GM12878 (cell line): Measurements from ENCODE around the gene BRWD1. TPM values are rescaled to one million over a fixed set of nuclear protein-coding genes. Genes with fewer than 3 reads are reported as not detected.

ENCODE experiments used
- ATAC-seq: fragments of 200-7000 bp; cut with Tn5 transposase; 3 replicates; pipeline ENCODE4 v1.9.1; 2020; ENCODE audit warnings: mild to moderate bottlenecking, moderate library complexity
- BruUV-seq: library from RNA; stranded (reverse); fragments of 400-500 nt; replicated peaks from 2 replicates; lab custom pipeline; 2021; lab: Mats Ljungman, UMichigan
- CTCF ChIA-PET: fragments of 300-600 bp; sonication (Branson Sonifier 250); formaldehyde crosslinking; extraction: SDS; loops from one replicate; lab custom pipeline; 2021; ENCODE audit warnings: inconsistent platforms; lab: Yijun Ruan, JAX
- POLR2A ChIA-PET: fragments of 350-600 bp; formaldehyde crosslinking; extraction: SDS; loops from one replicate; lab custom pipeline; 2021; ENCODE audit warnings: inconsistent platforms; lab: Charles Lee
- RAD21 ChIA-PET: fragments of 300-600 bp; sonication (Branson Sonifier 250); formaldehyde crosslinking; loops from one replicate; lab custom pipeline; 2023; ENCODE audit warnings: antibody characterized with exemption; ENCODE audit not compliant: unreplicated experiment; lab: Charles Lee
- SMC1A ChIA-PET: fragments of 300-600 bp; sonication (Branson Sonifier 250); formaldehyde crosslinking; loops from one replicate; lab custom pipeline; 2023; ENCODE audit not compliant: unreplicated experiment, uncharacterized antibody; lab: Charles Lee
- DNase-seq: peaks from one replicate; pipeline ENCODE4 v3.0.0-alpha.2; 2011; ENCODE audit warnings: low read depth, low spot score
- FAIRE-seq: peaks from 3 replicates; lab custom pipeline; 2011; peaks lifted over from hg19 to GRCh38; lab: Jason Lieb, UNC
- H2AFZ ChIP-seq: 2 replicates; pipeline ENCODE4 v1.6.0; 2011; ENCODE audit warnings: low read depth, low read length, control low read depth; ENCODE audit not compliant: control insufficient read depth
- H3K27ac ChIP-seq: 2 replicates; pipeline ENCODE4 v1.5.1; 2011; ENCODE audit warnings: control low read depth; ENCODE audit not compliant: control insufficient read depth, insufficient read depth
- H3K27me3 ChIP-seq, 2 experiments: replicated peaks in 1 of 2; 2 replicates each; pipeline versions ENCODE4 v1.6.0 to v1.6.1; 2011; ENCODE audit warnings: low read length in 1 of 2; ENCODE audit not compliant: control insufficient read depth in 2 of 2, insufficient read depth in 2 of 2
- H3K36me3 ChIP-seq, 2 experiments: 2 replicates each; pipeline ENCODE4 v1.5.1; 2011; ENCODE audit warnings: low read length in 1 of 2; ENCODE audit not compliant: control insufficient read depth in 2 of 2, insufficient read depth in 2 of 2
- H3K4me1 ChIP-seq: 2 replicates; pipeline ENCODE4 v1.6.1; 2011; ENCODE audit warnings: mild to moderate bottlenecking, low read length, moderate library complexity, mixed read lengths; ENCODE audit not compliant: control insufficient read depth, insufficient read depth
- H3K4me2 ChIP-seq: 2 replicates; pipeline ENCODE4 v1.6.0; 2011; ENCODE audit warnings: control low read depth; ENCODE audit not compliant: control insufficient read depth, insufficient read depth
- H3K4me3 ChIP-seq: fragments of 200-600 bp; sonication (generic); 2 replicates; pipeline ENCODE4 v1.5.1; 2016
- H3K79me2 ChIP-seq: 2 replicates; pipeline ENCODE4 v1.6.0; 2011; ENCODE audit warnings: low read length; ENCODE audit not compliant: control insufficient read depth, insufficient read depth
- H3K9ac ChIP-seq: 2 replicates; pipeline ENCODE4 v1.8.0; 2011; ENCODE audit warnings: low read length, control low read depth, mixed read lengths; ENCODE audit not compliant: control insufficient read depth, insufficient read depth
- H3K9me3 ChIP-seq: replicated peaks from 3 replicates; pipeline ENCODE4 v1.5.1; 2011; ENCODE audit warnings: mild to moderate bottlenecking, low read length; ENCODE audit not compliant: control insufficient read depth, insufficient read depth
- H4K20me1 ChIP-seq: 2 replicates; pipeline ENCODE4 v1.6.0; 2011; ENCODE audit not compliant: control insufficient read depth, insufficient read depth
- BRCA1 ChIP-seq: IDR thresholded peaks from 2 replicates; pipeline ENCODE4 v1.6.1; 2011; ENCODE audit warnings: low read depth, low read length, improper control_type of control experiment
- GATAD2B ChIP-seq: fragments of 450-650 bp; conservative IDR thresholded peaks from 2 replicates; pipeline ENCODE4 v1.6.1; 2017; ENCODE audit warnings: low read depth, mild to moderate bottlenecking, moderate library complexity
- HDAC2 ChIP-seq: fragments of 200-600 bp; sonication (generic); IDR thresholded peaks from 2 replicates; pipeline ENCODE4 v1.6.1; 2017
- JUND ChIP-seq: IDR thresholded peaks from 2 replicates; pipeline ENCODE4 v1.6.1; 2012; ENCODE audit warnings: low read depth, mild to moderate bottlenecking, low read length, improper control_type of control experiment, moderate library complexity
- MEF2B ChIP-seq: fragments of 450-650 bp; IDR thresholded peaks from 2 replicates; pipeline ENCODE4 v1.6.1; 2018; ENCODE audit warnings: mild to moderate bottlenecking, moderate library complexity; ENCODE audit not compliant: partially characterized antibody, poor library complexity, severe bottlenecking
- RAD51 ChIP-seq: fragments of 450-650 bp; IDR thresholded peaks from 2 replicates; pipeline ENCODE4 v1.6.1; 2016; ENCODE audit warnings: moderate library complexity, mild to moderate bottlenecking, inconsistent platforms
- RFX5 ChIP-seq: IDR thresholded peaks from 2 replicates; pipeline ENCODE4 v1.6.1; 2011; ENCODE audit warnings: low read depth, low read length, improper control_type of control experiment
- SMC3 ChIP-seq: IDR thresholded peaks from 2 replicates; pipeline ENCODE4 v1.6.1; 2011; ENCODE audit warnings: low read length, improper control_type of control experiment, borderline replicate concordance
- WGBS: methylation state at CpG from one replicate; pipeline ENCODE4 v1.1.6; 2016; ENCODE audit warnings: low lambda C conversion rate; ENCODE audit not compliant: insufficient replicate concordance, insufficient coverage; ENCODE audit errors: missing lambda C conversion rate; 5-methylcytosine and 5-hydroxymethylcytosine counted together
- in situ Hi-C: fragments of 300-500 bp; cut with MboI; formaldehyde crosslinking; loops from 9 replicates; pipeline ENCODE4 v1.14.3; 2018; ENCODE audit warnings: mixed read lengths
- intact Hi-C: fragments of 100-400 bp; cut with micrococcal nuclease; formaldehyde crosslinking; loops from one replicate; pipeline ENCODE4 v1.14.2; 2022; ENCODE audit not compliant: unreplicated experiment
- polyA plus RNA-seq, 11 experiments: library from polyadenylated mRNA; depleted of rRNA in 4 of 11; unstranded in 6 of 11; stranded (reverse) in 5 of 11; fragments of >200 nt; fragmentation: Nextera tagmentation in 4 of 11; fragmentation: Illumina TruSeq in 1 of 11; extraction: Ambion mirVana in 4 of 11; extraction: Trizol in 1 of 11; gene quantifications; 1 replicate in 1 of 11; 2 replicates in 10 of 11; pipeline versions ENCODE4 v1.2.1 to v1.2.3, GENCODE V29; 2011 to 2016; ENCODE audit warnings: inconsistent platforms in 2 of 11, missing spikeins in 2 of 11, low read depth in 1 of 11
- total RNA-seq, 4 experiments: library from RNA; depleted of rRNA in 3 of 4; stranded (reverse); fragments of >200 nt in 3 of 4; fragmentation: Illumina TruSeq in 1 of 4; extraction: Trizol in 1 of 4; gene quantifications; 2 replicates each; pipeline versions ENCODE4 v1.2.1 to v1.2.3, GENCODE V29; 2013 to 2021
- TF ChIP-seq, protein P1 (sequence below): IDR thresholded peaks from 2 replicates; pipeline ENCODE4 v1.6.1; 2012; ENCODE audit warnings: low read depth, low read length, improper control_type of control experiment
- TF ChIP-seq, protein P2 (sequence below): IDR thresholded peaks from 2 replicates; pipeline ENCODE4 v1.6.1; 2012; ENCODE audit warnings: low read depth, low read length, improper control_type of control experiment
- TF ChIP-seq, protein P3 (sequence below): IDR thresholded peaks from 2 replicates; pipeline ENCODE4 v1.6.1; 2011; ENCODE audit warnings: borderline replicate concordance, low read depth, mild to moderate bottlenecking, moderate library complexity, mixed read lengths, low read length; ENCODE audit not compliant: insufficient read depth; ENCODE audit errors: extremely low read length

BRWD1 gene
- total and polyA plus RNA-seq, 10 of the 15 experiments (the other 5 are each of a cell fraction or from before 2014, with no cell fraction given), result 3.1 to 19.0 (median 13.5) TPM

DNA sequence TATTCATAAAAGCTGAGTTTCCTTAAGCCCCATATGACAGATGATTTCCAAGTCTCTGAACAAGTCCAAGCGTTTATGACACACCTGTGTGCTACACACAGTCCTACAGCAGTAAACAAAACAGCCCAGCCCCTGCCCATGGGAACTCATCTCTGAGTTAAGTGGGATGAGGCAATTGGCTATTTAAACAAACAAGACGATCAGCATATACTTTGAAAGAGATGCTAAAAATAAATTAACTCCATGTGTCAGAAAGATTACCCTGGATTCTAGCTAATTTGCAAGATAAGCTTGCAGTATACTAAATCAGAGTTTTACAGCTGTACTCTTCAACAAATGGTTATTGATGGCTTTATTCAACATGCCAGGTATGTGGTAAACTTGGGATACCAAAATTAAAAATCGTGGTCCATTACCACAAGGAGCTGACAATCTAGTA is 137.1 kb downstream of the BRWD1 start:
- DNase-seq (no peak), FAIRE-seq (no peak), ATAC-seq (no peak)
- Histone ChIP-seq H3K4me2 (no peak overlapping the region), H4K20me1 (no peaks in the 10 kb centered on the region), H2AFZ (no peak overlapping the region), H3K27me3 (no peaks in the 10 kb centered on the region), H3K9me3 (no peaks in the 10 kb centered on the region), H3K9ac (no peak overlapping the region), H3K4me1 (no peaks in the 10 kb centered on the region), H3K79me2 (peaks cover 6% of the 10 kb centered on the region), H3K4me3 (no peak overlapping the region), H3K36me3 (peaks cover 6 to 19% of the 10 kb centered on the region in 2 experiments; a peak in 3 of 4 replicates), H3K27ac (no peak overlapping the region)
- intact Hi-C loops, result no loop called here
- POLR2A ChIA-PET, result interaction anchor here (0.6 kb wide), 1 partner anchor 215 kb away, joined by 3 read pairs; no protein-coding TSS in a partner anchor
- no TSS peak for BruUV-seq
- TF ChIP-seq RFX5 (no peak), JUND (no peak), HDAC2 (no peak)
- RAD21 ChIA-PET, result no interaction called here
- SMC1A ChIA-PET, result interaction anchor here (0.8 to 1.9 kb wide), 3 partner anchors 8 to 39 kb away, joined by 3 to 5 read pairs (median 5); no protein-coding TSS in a partner anchor
- in situ Hi-C loops, result no loop called here
- CTCF ChIA-PET, result interaction anchor here (1.0 to 2.0 kb wide), 6 partner anchors 9 to 211 kb away, joined by 3 to 9 read pairs (median 3); no protein-coding TSS in a partner anchor
- 45% methylated on average over 3 of the region's 3 CpGs for WGBS

DNA sequence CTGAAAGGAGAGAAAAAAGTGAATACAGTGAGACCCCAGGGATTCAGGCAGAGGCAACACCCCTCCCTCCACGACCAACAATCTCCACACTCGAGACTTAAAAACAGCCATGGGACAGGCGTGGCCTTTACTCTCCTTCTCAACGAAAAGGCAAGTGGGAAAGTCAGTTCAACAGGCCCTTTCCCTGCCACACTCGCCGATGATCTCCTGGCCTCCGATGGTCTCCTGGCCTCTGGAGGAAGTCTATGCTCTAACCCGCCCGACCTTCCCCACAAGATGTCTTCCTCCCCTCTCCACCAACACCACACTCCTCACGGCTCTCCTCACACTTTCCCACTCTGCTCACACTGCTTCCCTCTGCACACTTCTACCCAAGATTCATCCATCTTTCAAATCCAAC is 137.8 kb downstream of the BRWD1 start:
- FAIRE-seq (no peak), ATAC-seq (no peak), DNase-seq (no peak)
- SMC1A ChIA-PET, result no interaction called here
- H3K36me3 ChIP-seq, result peaks cover 6 to 24% of the 10 kb centered on the region in 2 experiments; a peak in 3 of 4 replicates
- H3K4me1 ChIP-seq, result no peaks in the 10 kb centered on the region
- POLR2A ChIA-PET, result no interaction called here
- H3K27me3 ChIP-seq, result no peaks in the 10 kb centered on the region
- peaks cover 3% of the 10 kb centered on the region for H3K79me2 ChIP-seq
- intact Hi-C loops (no loop called here), in situ Hi-C loops (no loop called here)
- no peak overlapping the region for H3K4me2 ChIP-seq
- CTCF ChIA-PET, result interaction anchor here (1.4 kb wide), 1 partner anchor 35 kb away, joined by 3 read pairs; no protein-coding TSS in a partner anchor
- WGBS, result 97% methylated on average over 10 of the region's 10 CpGs
- no peak overlapping the region for H3K4me3 ChIP-seq
- H4K20me1 ChIP-seq, result no peaks in the 10 kb centered on the region
- no peak overlapping the region for H3K27ac ChIP-seq
- RAD21 ChIA-PET, result no interaction called here
- H3K9ac ChIP-seq, result no peak overlapping the region
- no peaks in the 10 kb centered on the region for H3K9me3 ChIP-seq
- no TSS peak for BruUV-seq
- no peak overlapping the region for H2AFZ ChIP-seq
- TF ChIP-seq, protein P1, sequence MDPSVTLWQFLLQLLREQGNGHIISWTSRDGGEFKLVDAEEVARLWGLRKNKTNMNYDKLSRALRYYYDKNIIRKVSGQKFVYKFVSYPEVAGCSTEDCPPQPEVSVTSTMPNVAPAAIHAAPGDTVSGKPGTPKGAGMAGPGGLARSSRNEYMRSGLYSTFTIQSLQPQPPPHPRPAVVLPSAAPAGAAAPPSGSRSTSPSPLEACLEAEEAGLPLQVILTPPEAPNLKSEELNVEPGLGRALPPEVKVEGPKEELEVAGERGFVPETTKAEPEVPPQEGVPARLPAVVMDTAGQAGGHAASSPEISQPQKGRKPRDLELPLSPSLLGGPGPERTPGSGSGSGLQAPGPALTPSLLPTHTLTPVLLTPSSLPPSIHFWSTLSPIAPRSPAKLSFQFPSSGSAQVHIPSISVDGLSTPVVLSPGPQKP, result no peak
- TF ChIP-seq, protein P2, sequence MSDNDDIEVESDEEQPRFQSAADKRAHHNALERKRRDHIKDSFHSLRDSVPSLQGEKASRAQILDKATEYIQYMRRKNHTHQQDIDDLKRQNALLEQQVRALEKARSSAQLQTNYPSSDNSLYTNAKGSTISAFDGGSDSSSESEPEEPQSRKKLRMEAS, result no peak
- TF ChIP-seq RAD51, result no peak
- TF ChIP-seq GATAD2B, result no peak
- no peak for TF ChIP-seq BRCA1
- TF ChIP-seq SMC3, result no peak
- TF ChIP-seq MEF2B, result no peak
- TF ChIP-seq, protein P3, sequence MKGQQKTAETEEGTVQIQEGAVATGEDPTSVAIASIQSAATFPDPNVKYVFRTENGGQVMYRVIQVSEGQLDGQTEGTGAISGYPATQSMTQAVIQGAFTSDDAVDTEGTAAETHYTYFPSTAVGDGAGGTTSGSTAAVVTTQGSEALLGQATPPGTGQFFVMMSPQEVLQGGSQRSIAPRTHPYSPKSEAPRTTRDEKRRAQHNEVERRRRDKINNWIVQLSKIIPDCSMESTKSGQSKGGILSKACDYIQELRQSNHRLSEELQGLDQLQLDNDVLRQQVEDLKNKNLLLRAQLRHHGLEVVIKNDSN, result no peak
